GM12801 (cell line): ENCODE data around the gene PHF20.

Source experiments
- TF ChIP-seq, protein P1 (sequence below): IDR thresholded peaks from one replicate; pipeline ENCODE4 v1.5.1; 2011; ENCODE audit warnings: control low read depth; ENCODE audit not compliant: insufficient read length; ENCODE audit errors: extremely low read depth

Gene PHF20

DNA sequence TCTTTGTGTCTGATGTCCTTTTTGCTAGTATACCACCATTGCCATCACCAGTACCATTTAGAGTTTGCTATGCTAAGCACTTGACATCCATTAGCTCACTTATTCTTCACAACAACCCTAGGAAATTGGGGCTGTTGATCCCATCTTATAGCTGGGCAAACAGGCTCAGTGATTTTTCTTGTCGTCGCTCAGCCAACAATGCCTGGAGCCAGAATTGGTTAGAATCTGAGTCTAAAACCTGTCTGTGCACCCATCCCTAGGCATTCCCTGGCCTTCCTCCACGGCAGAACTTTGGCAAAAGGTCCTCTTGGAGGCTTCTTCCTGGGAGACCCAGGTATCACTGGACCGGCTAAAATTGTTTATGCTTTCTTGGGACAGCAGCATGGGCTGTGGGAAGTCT is 20.9 kb downstream of the PHF20 start:
- TF ChIP-seq, protein P1, sequence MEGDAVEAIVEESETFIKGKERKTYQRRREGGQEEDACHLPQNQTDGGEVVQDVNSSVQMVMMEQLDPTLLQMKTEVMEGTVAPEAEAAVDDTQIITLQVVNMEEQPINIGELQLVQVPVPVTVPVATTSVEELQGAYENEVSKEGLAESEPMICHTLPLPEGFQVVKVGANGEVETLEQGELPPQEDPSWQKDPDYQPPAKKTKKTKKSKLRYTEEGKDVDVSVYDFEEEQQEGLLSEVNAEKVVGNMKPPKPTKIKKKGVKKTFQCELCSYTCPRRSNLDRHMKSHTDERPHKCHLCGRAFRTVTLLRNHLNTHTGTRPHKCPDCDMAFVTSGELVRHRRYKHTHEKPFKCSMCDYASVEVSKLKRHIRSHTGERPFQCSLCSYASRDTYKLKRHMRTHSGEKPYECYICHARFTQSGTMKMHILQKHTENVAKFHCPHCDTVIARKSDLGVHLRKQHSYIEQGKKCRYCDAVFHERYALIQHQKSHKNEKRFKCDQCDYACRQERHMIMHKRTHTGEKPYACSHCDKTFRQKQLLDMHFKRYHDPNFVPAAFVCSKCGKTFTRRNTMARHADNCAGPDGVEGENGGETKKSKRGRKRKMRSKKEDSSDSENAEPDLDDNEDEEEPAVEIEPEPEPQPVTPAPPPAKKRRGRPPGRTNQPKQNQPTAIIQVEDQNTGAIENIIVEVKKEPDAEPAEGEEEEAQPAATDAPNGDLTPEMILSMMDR = no peak

DNA sequence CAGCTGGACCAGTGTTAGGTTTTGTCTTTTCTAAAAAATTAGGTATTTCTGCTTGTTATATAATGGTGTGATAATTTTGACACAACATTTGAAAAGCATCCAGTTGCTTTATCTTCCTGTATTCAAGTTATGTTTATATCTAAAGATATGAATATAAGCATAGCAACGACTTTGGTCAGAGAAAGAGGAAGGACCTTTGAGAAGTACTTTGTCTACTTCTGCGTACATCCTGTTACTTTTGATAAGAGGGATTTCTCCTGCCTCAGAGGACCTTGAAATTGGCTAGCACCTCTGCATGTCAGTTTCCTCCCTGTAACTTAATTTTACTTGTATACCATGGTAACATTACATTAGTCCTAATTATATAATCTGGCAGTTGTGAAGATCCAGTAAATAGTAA is 24.8 kb downstream of the PHF20 start:
- TF ChIP-seq, protein P1 = no peak

DNA sequence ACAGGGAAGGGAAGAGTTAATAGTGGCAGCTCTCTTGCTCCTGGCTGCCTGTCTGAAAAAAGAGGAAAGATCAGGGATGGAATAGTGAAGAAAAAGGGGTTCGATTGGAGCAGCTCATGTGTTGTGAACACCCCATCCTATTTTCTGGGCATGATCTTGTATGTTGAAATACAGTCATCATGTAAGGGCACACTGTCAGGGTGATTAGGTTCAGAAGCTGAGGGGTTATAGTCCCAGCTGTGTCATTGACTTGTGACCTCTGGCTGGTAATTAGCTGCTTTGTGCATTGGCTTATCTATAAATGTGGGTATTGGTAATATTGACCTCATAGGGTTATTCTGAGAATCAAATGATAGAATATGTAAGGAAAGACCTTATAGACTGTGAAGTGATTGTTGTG is 30.1 kb downstream of the PHF20 start:
- TF ChIP-seq, protein P1 = no peak

DNA sequence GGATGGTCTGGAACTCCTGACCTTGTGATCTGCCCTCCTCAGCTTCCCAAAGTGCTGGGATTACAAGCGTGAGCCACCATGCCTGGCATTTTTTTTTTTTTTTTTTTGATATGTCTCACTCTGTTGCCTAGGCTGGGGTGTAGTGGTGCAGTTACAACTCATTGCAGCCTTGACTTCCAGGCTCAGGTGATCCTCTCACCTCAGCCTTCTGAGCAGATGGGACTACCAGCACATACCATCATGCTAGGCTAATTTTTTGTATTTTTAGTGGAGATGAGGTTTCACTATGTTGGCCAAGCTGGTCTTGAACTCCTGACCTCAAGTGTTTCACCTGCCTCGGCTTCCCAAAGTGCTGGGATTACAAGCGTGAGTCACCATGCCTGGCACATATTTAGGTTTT is 34.3 kb downstream of the PHF20 start:
- TF ChIP-seq, protein P1 = no peak

DNA sequence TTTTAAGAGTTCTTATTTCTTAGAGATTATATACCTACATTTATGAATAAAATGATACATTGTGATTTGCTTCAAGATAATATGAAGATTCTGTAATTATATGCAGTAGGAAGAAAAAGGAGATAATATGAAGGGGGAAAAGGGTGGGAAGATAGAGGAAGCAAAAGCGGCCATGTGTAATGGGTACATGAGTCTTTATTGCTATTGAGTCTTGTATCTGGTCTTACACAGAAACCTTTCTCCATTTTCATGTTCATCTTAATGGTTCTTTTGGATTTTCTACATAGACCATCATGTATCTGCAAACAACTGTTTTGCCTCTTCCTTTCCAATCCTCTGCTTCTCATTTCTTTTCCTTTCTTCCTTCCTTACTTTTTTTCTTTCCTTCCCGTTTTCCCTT is 36.1 kb downstream of the PHF20 start:
- TF ChIP-seq, protein P1 = no peak

DNA sequence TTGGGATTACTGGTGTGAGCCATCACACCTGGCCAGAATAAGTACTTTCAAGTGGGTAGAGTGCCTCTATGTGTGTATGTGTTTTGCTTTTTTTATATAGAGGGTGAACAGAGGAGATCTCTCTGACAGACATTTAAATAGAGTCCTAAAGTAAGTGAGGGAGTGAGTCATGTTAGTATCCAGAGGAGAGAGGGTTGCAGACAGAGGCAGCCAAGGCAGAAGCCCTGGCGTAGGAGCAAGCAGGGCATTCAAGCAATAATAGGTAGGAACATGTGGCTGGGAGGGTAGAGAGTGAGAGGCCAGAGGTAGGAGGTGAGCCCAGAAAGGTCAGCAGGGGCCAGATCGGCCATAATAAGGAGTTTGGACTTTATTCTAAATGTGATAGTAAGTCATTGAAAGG is 48.9 kb downstream of the PHF20 start:
- TF ChIP-seq, protein P1 = no peak

DNA sequence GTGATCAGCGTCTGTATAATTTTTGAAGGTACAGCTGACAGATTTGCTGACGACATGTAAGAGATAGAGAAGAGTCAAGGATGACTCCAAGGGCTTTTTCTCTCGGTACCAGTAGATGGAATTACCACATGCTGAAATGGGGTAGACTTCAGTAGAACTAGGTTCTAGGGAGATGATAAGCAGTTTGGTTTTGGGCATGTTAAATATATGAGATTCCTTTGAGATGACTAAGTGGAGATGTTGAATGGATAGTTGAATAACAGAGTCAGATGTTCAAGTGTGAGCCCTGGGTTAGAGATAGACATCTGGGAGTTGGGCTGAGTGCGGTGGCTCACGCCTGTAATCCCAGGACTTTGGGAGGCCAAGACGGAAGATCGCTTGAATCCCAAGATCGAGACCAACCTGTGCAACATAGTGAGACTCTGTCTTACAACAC is 50.0 kb downstream of the PHF20 start:
- TF ChIP-seq, protein P1 = no peak

DNA sequence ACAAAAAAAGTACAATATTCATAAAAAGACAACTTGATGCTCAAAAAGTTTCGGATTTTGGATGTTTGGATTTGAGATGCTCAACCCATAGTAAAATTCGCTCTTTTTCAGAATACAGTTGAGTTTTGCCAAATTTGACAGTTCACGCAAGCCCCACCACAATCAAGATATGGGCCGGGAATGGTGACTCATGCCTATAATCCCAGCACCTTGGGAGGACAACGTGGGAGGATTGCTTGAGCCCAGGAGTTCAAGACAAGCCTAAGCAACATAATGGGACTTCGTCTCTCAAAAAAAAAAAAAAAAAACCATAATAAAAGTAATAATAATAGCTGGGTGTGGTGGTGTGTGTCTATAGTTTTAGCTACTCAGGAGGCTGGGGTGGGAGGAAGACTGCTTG is 51.3 kb downstream of the PHF20 start:
- TF ChIP-seq, protein P1 = no peak
